Measurements from ENCODE around the gene MALL.
"Not testable (repeated sequence)": the region's sequence is repeated elsewhere in the genome, so short reads cannot be mapped to it uniquely, and the experiment has no call there.

The MALL gene

DNA sequence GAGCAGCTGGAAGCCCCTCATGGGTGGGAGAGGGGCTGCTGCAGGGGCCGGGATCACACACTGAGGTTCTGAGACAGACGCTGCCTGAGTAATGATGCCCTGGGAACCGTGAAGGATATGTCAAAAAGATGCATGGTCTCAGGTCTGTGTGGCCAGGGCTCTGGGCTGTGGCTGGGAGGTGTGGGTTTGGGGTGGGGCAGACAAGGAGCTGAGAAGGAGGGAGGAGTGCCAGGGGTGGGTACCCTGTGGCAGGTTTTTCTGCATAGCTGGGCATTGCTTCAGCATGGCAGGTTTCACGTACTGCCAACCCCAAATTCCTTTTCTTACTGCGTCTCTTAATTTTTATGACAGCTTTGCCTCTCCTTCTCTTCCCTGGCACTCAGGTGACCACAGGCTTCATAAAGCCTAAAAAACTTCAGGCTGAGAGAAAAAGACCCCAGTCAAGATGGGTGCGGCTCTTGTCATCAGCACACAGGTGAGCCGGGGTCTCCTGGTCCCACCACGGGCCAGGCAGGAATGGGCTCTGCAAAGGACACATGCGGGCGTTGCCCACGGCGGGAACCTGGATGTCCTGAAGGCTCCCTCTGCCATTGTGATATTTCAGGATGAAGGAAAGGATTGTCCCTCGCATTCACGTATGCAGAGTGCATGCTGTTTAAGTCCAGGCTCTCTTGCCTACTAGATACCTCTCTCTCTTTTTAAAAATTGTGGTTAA lies 18.0 kb downstream of the MALL start:
- DNase-seq, result no peak

DNA sequence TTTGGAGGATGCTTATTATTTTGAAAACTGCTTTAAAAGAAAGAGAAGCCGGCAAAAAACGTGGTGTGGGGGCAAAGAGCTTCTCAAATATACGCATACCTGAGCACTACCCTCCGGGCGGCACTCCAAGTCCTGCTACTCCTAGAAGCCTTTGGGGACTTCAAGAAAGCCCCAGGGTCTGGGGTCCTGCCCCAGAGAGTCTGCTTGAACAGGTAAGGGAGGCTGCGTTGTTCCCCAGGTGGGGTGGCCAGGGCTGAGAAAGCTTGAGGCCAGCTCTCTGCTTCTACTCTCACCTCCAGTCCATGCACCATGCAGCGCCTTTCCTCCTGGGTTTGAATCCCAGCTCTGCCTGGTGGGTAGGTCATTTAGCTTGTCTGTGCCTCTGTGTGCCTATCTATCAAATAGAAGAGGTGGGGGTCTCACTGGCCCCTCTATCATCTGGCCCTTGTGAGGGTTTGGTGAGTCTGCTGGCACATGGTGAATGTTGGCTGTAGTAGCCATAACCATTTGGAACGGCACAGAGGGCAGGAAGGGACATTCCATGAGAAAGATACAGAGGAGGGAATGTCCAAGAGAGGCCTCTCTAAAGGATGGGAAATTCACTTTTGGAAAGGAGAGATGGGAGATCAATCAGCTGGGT lies 19.5 kb downstream of the MALL start:
- no peak for DNase-seq

DNA sequence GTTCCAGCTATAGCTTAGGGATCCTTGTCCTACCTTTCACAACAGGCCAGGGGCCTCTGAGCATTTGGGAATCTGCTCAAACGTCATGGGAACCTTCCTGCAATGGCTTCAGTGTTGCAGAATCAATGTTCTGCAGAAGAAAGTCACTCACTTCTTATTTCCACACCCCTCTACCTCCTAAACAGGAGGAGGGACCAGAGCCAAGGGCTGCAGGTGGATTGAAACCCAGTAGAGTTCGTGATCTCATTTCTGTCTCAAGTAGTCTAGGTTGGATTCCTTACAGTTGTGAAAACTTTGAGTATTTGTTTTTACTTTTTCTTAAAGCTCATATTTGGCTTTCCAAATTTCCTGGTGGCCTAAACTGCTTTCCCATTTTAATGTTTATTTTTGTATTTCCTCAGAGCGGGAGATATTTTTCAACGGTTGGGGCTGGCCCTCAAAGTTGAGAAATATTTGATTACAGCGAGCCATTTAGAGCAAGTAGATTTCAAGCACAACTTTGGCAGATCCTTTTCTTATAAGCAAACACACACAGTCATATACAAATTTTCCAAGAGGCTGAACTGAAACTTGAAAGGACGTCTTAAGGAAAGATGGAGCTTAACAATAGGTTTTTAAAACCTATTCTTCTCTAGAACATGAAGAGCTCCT lies 20.6 kb downstream of the MALL start:
- DNase-seq, result not testable (repeated sequence)

DNA sequence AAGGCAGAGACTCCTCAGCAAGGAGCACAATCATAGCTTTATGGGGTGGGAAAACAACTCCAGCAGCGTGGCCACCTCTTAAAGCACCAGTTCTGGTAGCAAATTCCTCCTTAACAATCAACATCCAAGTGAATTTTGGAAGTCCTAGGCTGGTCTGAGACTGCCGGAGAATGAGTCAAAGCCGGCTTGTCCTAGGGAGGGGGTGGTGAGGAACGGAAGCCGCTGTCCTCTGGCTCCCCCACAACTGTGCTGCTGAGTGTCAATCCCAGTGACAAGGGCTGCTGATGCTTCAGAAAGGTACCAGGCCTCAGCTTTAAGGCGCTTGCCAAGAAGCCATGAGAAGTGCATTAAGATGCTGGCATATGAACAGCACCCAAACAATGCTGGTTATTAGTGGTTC lies 21.7 kb downstream of the MALL start:
- DNase-seq, result not testable (repeated sequence)

DNA sequence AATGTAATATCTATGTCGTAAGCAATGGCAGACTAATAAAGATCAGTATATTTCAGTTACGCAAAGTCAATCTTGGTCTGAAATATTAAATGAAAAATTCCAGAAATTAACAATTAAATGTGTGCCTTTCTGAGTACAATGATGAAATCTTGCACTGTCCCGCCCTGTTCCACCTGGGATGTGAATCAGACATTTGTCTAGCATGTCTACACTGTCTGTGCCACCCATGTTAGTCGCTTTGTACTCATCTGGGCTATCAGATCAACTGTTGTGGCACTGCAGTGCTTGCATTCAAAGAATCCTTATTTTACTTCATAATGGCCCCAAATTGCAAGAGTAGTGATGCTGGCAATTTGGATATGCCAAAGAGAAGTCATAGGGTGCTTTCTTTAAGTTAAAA lies 25.5 kb downstream of the MALL start:
- DNase-seq, result not testable (repeated sequence)

DNA sequence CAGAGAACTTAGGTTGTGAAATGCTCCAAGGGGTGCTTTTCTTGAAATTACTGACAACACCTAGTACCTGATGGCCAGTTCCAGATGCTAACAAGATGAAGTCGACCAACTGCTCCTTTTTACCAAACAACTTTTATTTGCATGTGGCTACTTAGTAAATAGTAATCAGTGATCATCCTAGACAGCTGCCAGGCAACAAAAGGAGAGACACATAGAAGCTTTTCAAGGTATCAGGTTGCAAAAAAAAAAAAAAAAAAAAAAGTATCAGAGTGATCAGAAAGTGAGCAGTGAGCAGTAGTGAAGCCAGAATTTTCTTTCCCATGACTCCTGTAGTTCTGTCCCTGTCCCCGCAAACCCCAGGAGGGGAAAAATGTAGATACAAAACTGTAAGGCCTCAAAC lies 31.9 kb downstream of the MALL start:
- DNase-seq, result not testable (repeated sequence)

DNA sequence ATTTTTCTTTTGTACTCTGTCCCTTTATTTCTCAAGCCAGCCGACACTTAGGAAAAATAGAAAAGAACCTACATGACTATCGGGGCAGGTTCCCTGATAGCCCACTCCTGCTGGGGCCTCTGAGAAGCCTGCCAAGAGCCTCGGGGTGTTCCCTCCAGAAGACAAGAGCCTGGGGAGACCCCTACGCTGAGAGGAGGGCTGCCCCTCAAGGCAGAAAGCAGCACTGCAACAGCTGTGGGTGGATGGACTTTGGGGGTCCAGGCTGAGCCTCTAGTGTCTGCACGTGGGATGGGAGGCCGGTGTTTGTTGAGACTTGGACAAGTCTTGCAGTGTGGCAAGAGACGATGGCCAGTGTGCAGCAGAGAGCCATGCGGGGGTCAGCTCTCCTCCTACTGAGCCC lies 32.5 kb downstream of the MALL start:
- DNase-seq, result not testable (repeated sequence)

DNA sequence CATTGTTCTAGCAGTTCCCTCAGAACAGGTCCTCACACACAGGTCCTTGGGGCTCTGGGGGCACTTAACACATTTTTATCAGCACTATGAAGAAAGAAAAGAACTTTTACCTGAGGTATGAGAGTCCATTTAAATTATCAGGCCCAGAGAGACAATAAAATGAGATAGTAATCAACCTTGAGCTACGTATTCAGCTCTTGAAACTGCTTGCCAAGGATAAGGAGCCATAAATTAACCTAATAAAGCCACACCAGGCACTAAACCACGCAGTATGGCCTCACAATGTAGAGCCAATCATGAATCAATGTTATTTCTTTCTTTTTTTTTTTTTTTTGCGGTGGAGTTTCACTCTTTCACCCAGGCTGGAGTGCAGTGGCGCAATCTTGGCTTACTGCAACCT lies 37.5 kb downstream of the MALL start:
- not testable (repeated sequence) for DNase-seq

DNA sequence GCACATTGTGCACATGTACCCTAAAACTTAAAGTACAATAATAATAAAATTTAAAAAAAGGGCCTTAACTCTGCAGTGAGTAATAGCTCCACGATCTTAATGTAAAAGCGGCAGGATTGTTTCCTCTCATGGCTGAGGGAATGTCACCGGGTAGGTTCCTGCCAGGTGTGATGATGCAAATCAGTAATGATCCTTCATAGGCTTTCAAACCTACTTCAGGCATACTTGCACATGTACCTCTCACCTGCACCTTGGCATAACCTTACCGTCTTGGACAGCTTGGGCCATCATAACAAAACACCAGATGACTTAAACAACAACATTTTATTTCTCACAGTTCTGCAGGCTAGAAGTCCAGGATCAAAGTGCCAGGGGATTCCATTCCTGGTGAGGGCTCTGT lies 39.7 kb downstream of the MALL start:
- not testable (repeated sequence) for DNase-seq

DNA sequence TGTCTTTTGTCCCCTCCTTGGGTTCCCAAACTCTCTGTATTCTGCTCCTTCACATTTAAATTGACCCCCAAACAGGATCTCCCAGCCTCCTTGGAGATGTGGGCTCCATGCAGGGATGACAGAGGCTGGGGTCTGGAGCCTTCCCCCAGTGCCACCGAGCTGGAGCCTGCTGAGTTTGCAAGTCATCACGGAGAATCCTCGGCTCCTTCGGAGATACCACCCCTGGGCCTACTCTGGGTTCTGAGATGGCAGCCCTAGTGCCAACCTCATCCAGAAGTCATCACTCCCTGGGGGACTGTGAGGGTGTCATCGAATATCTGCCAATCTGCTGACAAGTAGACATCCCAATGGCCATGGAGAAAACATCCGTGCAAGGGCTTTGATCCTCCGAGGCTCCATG lies 45.8 kb downstream of the MALL start:
- not testable (repeated sequence) for DNase-seq

DNA sequence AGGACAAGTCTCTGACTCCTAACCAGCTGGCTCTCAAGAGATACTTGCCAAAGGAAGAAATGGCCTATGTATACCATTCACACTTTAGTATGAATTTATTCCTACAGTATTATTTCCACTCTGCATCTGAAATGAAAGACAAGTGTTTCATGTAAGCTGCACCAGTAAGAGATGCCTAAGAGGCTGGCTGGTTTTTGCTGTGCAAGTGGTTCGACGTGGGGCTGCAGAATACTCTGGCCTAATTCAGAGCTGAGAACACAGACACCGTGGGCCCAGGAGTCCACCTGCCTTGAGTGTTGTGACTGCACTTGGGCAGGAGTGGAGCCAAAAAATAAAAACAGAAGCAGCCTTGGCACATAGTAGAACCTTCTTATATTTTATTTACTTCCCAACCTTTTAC lies 47.5 kb downstream of the MALL start:
- not testable (repeated sequence) for DNase-seq

DNA sequence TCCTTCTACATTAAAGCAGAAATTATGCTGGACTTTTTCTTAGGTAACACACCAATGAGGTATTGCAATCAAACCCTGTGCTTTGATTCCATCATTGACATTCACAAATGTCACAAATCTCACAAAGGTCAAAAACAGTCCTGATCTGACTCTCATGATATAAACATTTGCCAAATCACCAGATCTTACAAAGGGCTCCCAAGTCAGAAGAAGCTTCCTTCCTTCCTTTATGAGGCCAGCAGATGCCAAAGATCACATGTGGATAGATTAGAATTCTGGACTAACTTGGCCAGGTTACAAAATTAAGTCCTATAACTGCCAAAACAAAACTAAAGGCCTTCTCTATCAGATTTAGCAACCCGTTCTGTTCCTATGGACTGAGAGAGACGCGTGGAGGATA lies 53.3 kb downstream of the MALL start:
- not testable (repeated sequence) for DNase-seq

DNA sequence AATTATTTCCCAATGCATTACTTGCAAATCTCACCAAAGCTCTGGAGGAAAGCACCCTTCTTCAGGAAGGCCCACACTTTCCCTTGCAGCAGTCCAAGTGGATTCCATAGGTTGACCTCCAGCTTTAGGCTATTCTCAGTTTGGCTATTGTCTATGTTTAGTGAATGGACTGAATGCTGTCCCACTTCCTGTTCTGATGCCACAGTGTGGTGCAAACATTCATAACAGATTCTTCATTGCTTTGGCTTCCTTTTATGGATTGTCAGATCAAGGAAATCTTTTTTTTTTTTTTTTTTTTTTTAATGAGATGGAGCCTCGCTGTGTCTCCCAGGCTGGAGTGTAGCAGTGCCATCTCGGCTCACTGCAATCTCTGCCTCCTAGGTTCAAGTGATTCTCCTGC lies 55.1 kb downstream of the MALL start:
- DNase-seq, result not testable (repeated sequence)

DNA sequence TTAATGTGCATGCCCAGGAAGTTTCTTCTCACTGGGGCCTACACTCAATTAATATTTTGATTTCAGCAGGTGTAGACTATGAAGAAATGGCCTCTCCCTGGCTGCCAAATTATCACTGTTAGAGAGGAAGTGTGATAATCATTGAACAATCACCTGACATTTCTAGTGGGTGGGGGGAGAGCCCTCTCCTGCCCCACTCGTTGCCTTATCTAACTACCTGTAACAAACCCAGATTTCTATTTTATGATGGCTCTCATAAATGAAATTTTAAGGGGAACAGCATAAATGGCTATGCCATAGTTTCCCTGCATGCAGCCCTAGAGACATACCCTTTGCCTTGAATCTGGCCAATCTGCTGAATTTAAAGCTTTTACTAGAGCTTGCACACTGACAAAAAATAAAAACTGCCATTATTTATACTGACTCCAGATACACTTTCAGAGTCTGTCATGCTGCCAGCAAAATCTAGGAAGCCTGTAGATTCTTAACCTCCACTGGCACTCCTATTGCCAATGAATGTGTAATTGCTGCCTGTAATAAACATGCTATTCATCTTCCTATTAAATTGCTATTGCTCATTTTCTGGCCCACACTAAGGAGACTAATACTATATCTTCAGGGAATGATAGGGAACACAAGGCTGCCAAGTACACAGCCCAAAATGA lies 55.8 kb downstream of the MALL start:
- DNase-seq, result not testable (repeated sequence)

DNA sequence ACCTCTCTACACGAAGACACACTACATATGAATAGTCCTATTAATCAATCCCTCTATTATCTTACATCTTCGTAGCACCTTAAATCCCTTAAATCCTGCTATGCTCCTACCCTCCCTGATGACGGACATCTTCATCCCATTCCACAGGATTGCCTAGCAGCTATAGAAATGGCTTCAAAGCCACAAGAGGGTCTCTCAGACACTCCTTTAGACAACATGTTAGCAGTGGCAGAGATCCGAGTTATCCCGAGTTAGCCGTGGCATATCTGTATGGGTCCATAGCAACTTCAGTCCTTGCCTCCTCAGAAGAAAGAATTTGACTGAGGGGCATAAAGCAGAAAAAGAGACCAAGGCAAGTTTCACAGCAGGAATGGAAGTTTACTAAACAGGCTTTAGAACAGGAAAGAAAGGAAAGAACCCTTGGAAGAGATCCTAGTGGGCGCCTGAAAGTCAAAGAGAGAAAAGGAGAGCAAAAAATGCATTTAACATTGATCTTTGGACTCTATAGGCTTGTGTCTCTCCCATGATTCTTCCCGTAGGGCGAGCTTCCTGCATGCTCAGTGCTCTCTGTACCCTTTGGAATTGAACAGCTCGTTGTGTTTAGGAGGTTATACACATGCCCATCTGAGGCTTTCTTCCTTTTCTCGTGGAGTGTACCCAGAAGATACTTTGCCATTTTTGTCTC lies 56.5 kb downstream of the MALL start:
- not testable (repeated sequence) for DNase-seq

DNA sequence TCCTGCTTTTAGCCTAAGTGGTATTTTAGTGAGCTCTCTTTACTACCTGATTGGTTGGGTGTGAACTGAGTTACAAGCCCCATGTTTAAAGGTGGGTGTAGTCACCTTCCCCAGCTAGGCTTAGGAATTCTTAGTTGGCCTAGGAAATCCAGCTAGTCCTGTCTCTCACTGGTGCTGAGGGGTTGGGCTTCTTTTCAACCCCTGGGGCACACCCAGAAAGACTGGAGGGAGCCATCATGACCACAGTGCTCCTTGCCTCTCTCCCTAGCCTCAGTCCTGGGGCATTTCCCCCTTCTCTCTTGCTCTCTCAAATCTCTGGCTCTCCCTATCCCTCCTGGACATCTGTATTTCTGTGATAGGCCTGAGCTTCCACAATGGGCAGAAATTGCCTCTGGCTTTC lies 57.6 kb downstream of the MALL start:
- not testable (repeated sequence) for DNase-seq

DNA sequence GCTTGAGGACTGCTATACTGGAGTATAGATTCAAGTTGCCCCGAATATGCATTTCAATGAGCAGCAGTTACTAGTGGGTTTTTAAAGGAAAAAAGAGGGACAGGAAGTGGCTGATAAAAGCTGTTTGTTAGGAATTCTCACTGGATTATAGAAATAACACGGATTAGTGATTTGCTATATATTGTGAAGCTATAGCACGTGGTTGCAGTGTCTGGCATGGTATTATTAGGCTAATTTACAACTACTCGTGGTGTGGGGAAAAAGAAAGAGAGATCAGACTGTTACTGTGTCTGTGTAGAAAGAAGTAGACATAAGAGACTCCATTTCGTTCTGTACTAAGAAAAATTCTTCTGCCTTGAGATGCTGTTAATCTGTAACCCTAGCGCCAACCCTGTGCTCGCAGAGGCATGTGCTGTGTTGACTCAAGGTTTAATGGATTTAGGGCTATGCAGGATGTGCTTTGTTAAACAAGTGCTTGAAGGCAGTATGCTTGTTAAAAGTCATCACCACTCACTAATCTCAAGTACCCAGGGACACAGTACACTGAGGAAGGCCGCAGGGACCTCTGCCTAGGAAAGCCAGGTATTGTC lies 59.7 kb downstream of the MALL start:
- not testable (repeated sequence) for DNase-seq

DNA sequence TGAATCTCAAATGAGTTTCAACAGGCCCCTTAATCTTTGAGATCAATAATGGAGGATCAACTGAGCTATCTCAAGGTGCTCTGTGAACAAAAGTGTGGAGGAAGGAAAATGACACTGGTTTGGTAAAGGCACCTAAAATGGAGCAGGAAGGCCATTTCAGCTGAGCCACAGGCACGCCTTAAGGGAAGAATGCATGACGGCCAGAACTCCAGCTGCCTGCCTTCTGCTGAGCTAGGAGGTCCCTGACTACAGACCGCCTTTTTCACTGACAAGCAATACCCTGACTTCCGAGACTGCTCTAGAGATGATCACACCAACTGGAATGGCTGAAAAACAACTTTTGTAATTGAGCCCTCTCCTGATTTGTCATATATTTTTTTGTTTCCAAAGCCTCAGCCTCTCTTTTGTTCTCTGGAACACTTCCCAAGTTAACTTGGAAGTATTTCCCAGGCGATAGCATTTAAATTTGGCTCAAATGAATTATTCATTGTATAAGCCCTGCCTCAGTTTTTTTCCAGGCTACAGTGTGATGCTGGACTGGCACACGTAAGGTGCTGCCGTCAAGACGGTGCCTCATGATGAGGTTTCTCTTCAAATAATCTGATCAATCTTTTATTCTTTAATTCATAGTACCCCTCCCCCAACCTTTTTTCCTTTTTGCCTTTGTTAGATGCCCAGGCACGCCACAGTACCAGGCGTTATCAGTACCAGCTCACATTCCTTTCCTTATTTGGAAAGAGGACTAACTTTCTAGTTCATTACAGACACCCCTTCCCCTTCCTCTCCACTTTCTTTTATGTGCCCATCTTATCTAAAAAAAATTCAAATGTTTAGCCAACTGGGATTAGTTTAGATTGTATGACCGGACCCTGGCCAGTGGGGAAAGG lies 60.9 kb downstream of the MALL start:
- DNase-seq, result not testable (repeated sequence)

DNA sequence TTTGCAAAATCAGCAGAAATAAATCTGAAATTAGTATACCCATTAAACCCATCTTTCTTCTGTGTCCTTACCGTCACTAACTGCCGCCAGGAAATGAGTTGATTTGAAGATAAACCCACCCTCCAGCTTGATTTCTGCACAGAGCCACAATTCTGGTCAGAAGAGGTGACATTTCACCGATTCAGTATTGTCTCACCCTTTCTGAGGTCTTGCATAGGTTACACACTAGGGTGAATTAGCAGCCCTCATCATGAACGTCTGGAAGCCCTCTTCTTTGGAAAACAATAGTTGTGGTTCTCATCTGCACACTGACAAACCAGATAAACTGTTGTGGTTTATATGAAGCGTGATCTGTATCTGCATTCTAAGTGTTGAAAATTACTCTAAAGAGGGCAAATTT lies 61.9 kb downstream of the MALL start:
- DNase-seq, result not testable (repeated sequence)

DNA sequence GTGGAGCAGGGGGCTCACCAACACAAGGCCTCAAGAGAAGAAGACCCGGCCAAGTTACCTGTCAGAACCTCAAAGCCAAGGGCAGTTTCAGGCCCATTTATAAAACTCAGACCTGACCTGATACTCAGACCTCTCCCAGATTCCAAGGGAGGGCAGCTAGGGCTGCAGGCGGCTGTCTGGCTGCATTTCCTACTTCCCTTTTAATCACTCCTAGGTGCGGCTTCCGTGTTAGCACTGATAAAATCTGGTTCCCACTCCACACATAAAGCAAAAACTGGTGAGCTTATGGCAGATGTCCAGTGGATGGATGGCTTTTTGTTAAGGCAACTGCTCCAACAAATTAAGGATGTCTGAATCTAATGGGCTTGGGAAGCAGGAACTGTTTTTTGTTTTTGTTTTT lies 63.5 kb downstream of the MALL start:
- DNase-seq, result not testable (repeated sequence)

DNA sequence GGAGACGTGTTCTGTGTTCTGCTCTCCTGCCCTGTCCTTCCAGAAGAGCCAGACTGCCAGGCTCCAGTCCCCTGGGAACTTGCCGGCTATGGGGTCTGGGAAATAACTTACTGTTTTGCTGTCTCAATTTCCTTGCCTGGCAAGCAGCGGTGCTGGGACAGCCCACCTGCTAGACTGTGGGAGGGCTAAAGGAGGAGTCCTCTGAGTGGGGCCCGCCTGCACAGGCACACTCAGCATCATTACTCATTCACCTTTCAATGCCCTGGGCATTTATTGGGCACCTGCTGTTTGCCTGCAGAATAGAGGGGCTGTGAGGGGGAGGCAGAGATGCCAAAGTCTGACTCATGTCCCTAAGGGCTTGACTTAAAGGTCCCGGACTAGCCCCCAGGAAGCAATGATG lies 65.4 kb downstream of the MALL start:
- DNase-seq, result not testable (repeated sequence)

Data from activated CD8-positive, alpha-beta memory T cell treated with anti-CD3 and anti-CD28 coated beads for 24 hours (primary cell).